ENCODE data around the gene NAV1.

DNA sequence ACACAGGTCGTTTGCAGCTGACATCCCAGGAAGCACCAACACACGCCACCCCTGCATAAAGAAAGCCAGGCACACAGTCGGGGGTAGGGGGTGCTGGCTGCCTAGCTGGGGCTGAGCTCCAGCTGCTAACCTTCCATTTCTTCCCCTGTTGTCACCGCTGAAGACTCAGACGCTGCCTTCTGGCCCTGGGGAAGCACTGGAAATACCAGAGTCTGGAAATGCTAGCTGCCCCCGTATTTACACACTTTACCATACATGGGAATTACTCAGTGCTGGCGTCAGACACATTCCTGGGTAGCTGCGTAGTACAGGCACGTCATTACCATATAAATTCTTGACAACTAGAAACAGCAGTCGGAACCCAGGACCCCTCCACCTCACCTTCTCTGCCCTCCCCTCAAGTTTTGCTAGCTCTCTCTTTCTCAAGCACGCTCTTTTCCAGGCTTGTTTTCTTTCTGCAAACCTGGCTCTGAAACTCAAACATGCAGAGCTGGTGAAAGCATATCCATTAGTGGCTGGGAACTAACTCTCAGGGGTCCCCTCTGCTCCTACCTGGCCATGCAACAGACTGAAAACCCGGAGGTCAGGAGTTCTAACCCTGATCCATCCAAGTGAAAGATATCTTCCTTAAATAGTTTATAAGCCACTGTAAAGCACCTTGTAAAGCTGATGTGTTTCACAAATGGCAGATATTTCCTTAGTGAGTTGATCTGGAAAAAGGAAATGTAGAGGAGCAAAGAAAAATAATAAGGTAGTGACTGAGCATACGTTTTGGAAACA is 35.3 kb upstream of the NAV1 start:
- TF ChIP-seq, protein P1, sequence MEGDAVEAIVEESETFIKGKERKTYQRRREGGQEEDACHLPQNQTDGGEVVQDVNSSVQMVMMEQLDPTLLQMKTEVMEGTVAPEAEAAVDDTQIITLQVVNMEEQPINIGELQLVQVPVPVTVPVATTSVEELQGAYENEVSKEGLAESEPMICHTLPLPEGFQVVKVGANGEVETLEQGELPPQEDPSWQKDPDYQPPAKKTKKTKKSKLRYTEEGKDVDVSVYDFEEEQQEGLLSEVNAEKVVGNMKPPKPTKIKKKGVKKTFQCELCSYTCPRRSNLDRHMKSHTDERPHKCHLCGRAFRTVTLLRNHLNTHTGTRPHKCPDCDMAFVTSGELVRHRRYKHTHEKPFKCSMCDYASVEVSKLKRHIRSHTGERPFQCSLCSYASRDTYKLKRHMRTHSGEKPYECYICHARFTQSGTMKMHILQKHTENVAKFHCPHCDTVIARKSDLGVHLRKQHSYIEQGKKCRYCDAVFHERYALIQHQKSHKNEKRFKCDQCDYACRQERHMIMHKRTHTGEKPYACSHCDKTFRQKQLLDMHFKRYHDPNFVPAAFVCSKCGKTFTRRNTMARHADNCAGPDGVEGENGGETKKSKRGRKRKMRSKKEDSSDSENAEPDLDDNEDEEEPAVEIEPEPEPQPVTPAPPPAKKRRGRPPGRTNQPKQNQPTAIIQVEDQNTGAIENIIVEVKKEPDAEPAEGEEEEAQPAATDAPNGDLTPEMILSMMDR (IDR thresholded peaks at IDR 0.05): no peak
- no peak for TF ChIP-seq POLR2A (IDR thresholded peaks at IDR 0.05)

All from heart left ventricle (tissue), 13 donors.